ENCODE data around the gene MAN1B1. TPM values are rescaled to one million over a fixed set of nuclear protein-coding genes. Genes with fewer than 3 reads are reported as not detected.

The MAN1B1 gene
- total RNA-seq, 1 donor from 2014 or later = 70.4 TPM

DNA sequence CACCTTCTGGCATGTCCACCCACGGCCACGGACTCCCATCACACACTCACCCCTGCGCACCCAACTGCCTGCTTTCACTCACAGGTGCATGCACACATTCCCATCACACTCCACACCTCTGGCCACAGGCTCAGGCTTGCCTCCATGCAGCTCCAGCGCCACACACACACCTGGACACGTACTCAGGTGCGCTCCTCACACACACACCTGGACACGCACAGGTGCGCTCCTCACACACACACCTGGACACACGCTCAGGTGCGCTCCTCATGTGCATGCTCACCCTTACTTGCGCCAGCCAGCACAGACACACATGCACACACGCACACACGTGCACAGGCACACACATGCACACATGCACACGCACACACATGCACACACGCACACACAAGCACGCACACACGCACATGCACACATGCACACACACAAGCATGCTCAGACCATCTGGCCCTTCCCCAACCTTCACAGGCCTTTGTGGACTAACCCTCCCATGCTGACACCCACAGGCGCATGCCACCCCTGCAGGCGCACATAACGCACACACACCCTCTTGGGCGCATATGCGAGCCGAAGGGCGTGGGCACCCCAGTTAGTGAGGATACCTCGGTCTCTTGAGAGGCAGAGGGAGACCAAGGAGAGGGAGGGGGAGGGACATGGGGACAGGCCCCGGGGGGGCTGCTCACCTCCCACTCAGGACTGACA, 60.5 kb downstream of the MAN1B1 start:
- H3K9me3 Mint-ChIP-seq (ENCODE audit: unreplicated experiment) = no peaks in the 10 kb centered on the region
- peaks cover 3% of the 10 kb centered on the region for H3K36me3 Mint-ChIP-seq (ENCODE audit: low read depth, unreplicated experiment)
- H3K4me3 Mint-ChIP-seq (ENCODE audit: unreplicated experiment) = no peak overlapping the region
- TF ChIP-seq, protein P1, sequence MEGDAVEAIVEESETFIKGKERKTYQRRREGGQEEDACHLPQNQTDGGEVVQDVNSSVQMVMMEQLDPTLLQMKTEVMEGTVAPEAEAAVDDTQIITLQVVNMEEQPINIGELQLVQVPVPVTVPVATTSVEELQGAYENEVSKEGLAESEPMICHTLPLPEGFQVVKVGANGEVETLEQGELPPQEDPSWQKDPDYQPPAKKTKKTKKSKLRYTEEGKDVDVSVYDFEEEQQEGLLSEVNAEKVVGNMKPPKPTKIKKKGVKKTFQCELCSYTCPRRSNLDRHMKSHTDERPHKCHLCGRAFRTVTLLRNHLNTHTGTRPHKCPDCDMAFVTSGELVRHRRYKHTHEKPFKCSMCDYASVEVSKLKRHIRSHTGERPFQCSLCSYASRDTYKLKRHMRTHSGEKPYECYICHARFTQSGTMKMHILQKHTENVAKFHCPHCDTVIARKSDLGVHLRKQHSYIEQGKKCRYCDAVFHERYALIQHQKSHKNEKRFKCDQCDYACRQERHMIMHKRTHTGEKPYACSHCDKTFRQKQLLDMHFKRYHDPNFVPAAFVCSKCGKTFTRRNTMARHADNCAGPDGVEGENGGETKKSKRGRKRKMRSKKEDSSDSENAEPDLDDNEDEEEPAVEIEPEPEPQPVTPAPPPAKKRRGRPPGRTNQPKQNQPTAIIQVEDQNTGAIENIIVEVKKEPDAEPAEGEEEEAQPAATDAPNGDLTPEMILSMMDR (IDR thresholded peaks at IDR 0.05; ENCODE audit: unreplicated experiment) = no peak
- no peak overlapping the region for H3K27ac Mint-ChIP-seq (ENCODE audit: unreplicated experiment)
- H3K4me1 Mint-ChIP-seq (ENCODE audit: unreplicated experiment) = peaks cover 2% of the 10 kb centered on the region
- no peak for DNase-seq (ENCODE audit: low spot score)
- H3K27me3 Mint-ChIP-seq (ENCODE audit: unreplicated experiment) = peaks cover 19% of the 10 kb centered on the region

DNA sequence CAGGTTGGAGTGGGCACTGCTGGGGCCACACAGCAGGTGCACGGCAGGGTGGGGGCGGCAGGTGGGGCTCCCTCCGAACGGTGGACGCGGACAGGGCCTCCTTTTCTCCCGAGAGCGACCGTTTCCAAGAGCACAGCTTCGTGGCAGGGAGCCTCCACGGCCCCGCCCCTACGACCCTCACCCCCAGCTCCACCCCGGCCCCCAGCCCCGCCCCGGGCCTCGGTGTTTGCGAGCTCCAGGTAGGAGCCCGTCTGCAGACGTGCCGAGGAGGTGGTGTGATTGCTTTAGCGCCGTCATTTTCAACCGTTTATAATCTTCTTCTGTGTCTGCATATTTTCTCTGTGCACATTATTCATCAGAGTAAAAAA, 61.0 kb downstream of the MAN1B1 start:
- peak overlapping the region; percentile 25 for H3K4me3 Mint-ChIP-seq (ENCODE audit: unreplicated experiment)
- H3K9me3 Mint-ChIP-seq (ENCODE audit: unreplicated experiment) = no peaks in the 10 kb centered on the region
- H3K36me3 Mint-ChIP-seq (ENCODE audit: low read depth, unreplicated experiment) = no peaks in the 10 kb centered on the region
- DNase-seq (ENCODE audit: low spot score) = no peak
- H3K27ac Mint-ChIP-seq (ENCODE audit: unreplicated experiment) = no peak overlapping the region
- peaks cover 17% of the 10 kb centered on the region for H3K27me3 Mint-ChIP-seq (ENCODE audit: unreplicated experiment)
- TF ChIP-seq, protein P1 (IDR thresholded peaks at IDR 0.05; ENCODE audit: unreplicated experiment) = no peak
- H3K4me1 Mint-ChIP-seq (ENCODE audit: unreplicated experiment) = no peaks in the 10 kb centered on the region

DNA sequence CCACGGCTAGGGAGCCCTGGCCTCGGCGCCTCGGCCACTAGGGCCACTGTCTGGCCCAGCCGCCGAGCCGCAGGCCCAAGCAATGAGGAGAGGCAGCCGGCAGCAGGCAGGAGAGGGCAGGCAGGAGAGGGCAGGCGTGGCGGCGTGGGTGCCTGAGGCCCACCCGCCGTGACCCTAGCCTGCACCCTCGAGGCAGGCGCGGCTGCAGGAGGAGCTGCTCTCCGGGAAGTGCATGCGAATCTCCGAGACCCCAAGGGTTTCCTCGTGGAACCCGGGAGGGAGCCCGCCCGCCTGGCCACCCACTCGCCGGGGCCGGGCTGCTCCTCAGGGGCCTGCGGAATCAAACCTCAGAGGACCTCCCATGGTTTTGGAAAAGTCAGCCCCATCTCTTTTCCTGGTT, 61.5 kb downstream of the MAN1B1 start:
- Mint-ChIP-seq H3K4me3 (ENCODE audit: unreplicated experiment) (peak overlapping the region; percentile 25), H3K27ac (ENCODE audit: unreplicated experiment) (no peak overlapping the region), H3K36me3 (ENCODE audit: low read depth, unreplicated experiment) (no peaks in the 10 kb centered on the region), H3K27me3 (ENCODE audit: unreplicated experiment) (peaks cover 17% of the 10 kb centered on the region), H3K4me1 (ENCODE audit: unreplicated experiment) (no peaks in the 10 kb centered on the region), H3K9me3 (ENCODE audit: unreplicated experiment) (no peaks in the 10 kb centered on the region)
- TF ChIP-seq, protein P1 (IDR thresholded peaks at IDR 0.05; ENCODE audit: unreplicated experiment) = no peak
- DNase-seq (ENCODE audit: low spot score) = no peak

DNA sequence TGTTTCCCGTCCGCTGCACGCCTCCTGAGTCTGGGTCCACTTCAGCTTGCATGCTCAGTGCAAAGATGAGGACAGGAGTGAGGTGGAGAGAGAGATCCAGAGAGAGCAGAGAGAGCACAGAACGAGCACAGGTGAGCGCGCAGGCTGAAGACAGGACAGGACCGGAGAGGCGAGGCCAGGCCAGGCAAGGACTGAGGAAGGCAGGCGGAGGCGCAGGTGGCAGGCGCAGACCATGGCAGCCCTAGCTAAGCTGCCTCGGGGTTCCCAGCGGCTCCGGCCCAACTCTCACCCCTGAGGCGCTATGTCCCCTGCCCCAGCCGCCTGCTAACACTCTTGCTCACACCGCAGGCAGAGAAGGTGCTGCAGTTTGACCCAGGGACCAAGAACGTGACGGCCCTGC, 61.9 kb downstream of the MAN1B1 start:
- TF ChIP-seq, protein P1 (IDR thresholded peaks at IDR 0.05; ENCODE audit: unreplicated experiment) = no peak
- no peaks in the 10 kb centered on the region for H3K36me3 Mint-ChIP-seq (ENCODE audit: low read depth, unreplicated experiment)
- H3K27ac Mint-ChIP-seq (ENCODE audit: unreplicated experiment) = no peak overlapping the region
- DNase-seq (ENCODE audit: low spot score) = no peak
- peaks cover 14% of the 10 kb centered on the region for H3K27me3 Mint-ChIP-seq (ENCODE audit: unreplicated experiment)
- H3K4me1 Mint-ChIP-seq (ENCODE audit: unreplicated experiment) = no peaks in the 10 kb centered on the region
- H3K4me3 Mint-ChIP-seq (ENCODE audit: unreplicated experiment) = no peak overlapping the region
- no peaks in the 10 kb centered on the region for H3K9me3 Mint-ChIP-seq (ENCODE audit: unreplicated experiment)

DNA sequence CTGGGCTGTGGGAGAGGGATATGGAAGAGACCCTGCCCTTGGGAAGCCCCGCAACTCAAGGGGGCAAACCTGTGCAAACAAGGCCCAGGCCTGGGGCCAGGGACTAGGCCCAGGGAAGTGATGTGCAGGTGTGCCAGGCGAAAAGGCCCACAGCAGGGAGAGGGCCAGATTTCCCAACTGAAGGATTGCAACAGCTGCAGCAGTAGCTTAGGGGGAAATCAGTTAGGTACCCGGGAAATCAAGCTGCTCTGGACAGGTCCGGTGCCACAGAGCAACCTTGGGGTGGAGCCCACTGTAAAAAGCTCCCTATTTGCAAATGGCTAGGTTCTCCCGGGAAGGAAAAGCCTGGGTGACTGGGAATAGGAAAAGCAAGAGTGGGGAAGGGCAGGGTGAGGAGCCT, 62.6 kb downstream of the MAN1B1 start:
- Mint-ChIP-seq H3K4me1 (ENCODE audit: unreplicated experiment) (no peaks in the 10 kb centered on the region), H3K36me3 (ENCODE audit: low read depth, unreplicated experiment) (no peaks in the 10 kb centered on the region), H3K9me3 (ENCODE audit: unreplicated experiment) (no peaks in the 10 kb centered on the region), H3K27ac (ENCODE audit: unreplicated experiment) (no peak overlapping the region), H3K4me3 (ENCODE audit: unreplicated experiment) (no peak overlapping the region), H3K27me3 (ENCODE audit: unreplicated experiment) (peaks cover 10% of the 10 kb centered on the region)
- TF ChIP-seq, protein P1 (IDR thresholded peaks at IDR 0.05; ENCODE audit: unreplicated experiment) = no peak
- DNase-seq (ENCODE audit: low spot score) = no peak

Data from endothelial cell (in vitro differentiated cells).